CD4-positive, alpha-beta T cell treated with Interferon alpha-2 for 1 hour (primary cell): ENCODE measurements around the gene GLCCI1.

Source experiments
- DNase-seq, 2 donors: peaks; one replicate each; pipeline ENCODE4 v3.0.0-alpha.2; 2020 to 2022

Gene GLCCI1

GRCh38 chr7:8134089-8134733, 165.6 kb downstream of the GLCCI1 start:
- DNase-seq = peak in 1 of 2 donors; percentile 51

- no peak for DNase-seq
Measured at GRCh38 chr7:8135417-8135816, 166.8 kb downstream of the GLCCI1 start.

GRCh38 chr7:8136051-8136730, 167.6 kb downstream of the GLCCI1 start:
- DNase-seq = no peak
